Activated CD8-positive, alpha-beta T cell treated with anti-CD3 and anti-CD28 coated beads, Interleukin-2, amount 10 ng/mL, durations not matched to agents 7 days and 5 days (primary cell): ENCODE measurements around the gene CLTA. TPM values are rescaled to one million over a fixed set of nuclear protein-coding genes. Genes with fewer than 3 reads are reported as not detected.
A peak's percentile ranks its signal among the peaks of the same experiment; 100 is the strongest.
"Not testable (repeated sequence)": the region's sequence is repeated elsewhere in the genome, so short reads cannot be mapped to it uniquely, and the experiment has no call there.

Source experiments
- ATAC-seq: fragments of 150-1000 bp; cut with Tn5 transposase; one replicate; pipeline ENCODE4 v1.10.0; 2021; ENCODE audit warnings: moderate library complexity
- CTCF ChIA-PET: fragments of 350-600 bp; sonication (Branson Sonifier 250); formaldehyde crosslinking; loops from one replicate; lab custom pipeline; 2021; ENCODE audit warnings: antibody characterized with exemption; lab: Charles Lee
- POLR2A ChIA-PET: fragments of 350-600 bp; sonication (Branson Sonifier 250); formaldehyde crosslinking; loops from one replicate; lab custom pipeline; 2021; ENCODE audit warnings: antibody characterized with exemption; lab: Charles Lee
- DNase-seq: peaks from one replicate; pipeline ENCODE4 v3.0.0-alpha.2; 2020
- H3K27ac Mint-ChIP-seq: one replicate; pipeline ENCODE4 v1.8.0; 2021; ENCODE audit warnings: mild to moderate bottlenecking, mixed read lengths
- H3K27me3 Mint-ChIP-seq: one replicate; pipeline ENCODE4 v1.8.0; 2021; ENCODE audit warnings: low read depth, mixed read lengths
- H3K36me3 Mint-ChIP-seq: one replicate; pipeline ENCODE4 v1.8.0; 2021; ENCODE audit warnings: low read depth, mixed read lengths
- H3K4me1 Mint-ChIP-seq: one replicate; pipeline ENCODE4 v1.8.0; 2021; ENCODE audit warnings: low read depth, mixed read lengths
- H3K4me3 Mint-ChIP-seq: one replicate; pipeline ENCODE4 v1.8.0; 2021; ENCODE audit warnings: mild to moderate bottlenecking, mixed read lengths
- H3K9me3 Mint-ChIP-seq: one replicate; pipeline ENCODE4 v1.8.0; 2022; ENCODE audit warnings: mixed read lengths; ENCODE audit not compliant: insufficient read depth
- total RNA-seq, 2 experiments: library from RNA; stranded (reverse); gene quantifications; one replicate each; pipeline ENCODE4 v1.2.3, GENCODE V29; 2021

Gene CLTA
- total RNA-seq, 2 experiments from 2014 or later: 167 to 170 TPM

- Mint-ChIP-seq H3K4me1 (peaks cover 14% of the 10 kb centered on the region), H3K36me3 (peaks cover 61% of the 10 kb centered on the region)
- POLR2A ChIA-PET: interaction anchor here (0.9 to 1.1 kb wide), 2 partner anchors 20 to 23 kb away, joined by 3 read pairs; partner anchors contain the start of gene GLIPR2
- not testable (repeated sequence) for H3K27me3 Mint-ChIP-seq, DNase-seq, H3K4me3 Mint-ChIP-seq, H3K9me3 Mint-ChIP-seq, ATAC-seq, H3K27ac Mint-ChIP-seq
- CTCF ChIA-PET: interaction anchor here (0.8 to 2.2 kb wide), 3 partner anchors 8 to 57 kb away, joined by 4 to 11 read pairs (median 6); no protein-coding TSS in a partner anchor
Measured at GRCh38 chr9:36159509-36159908, 31.2 kb upstream of the CLTA start.

GRCh38 chr9:36160126-36160525 lies 30.6 kb upstream of the CLTA start:
- DNase-seq, H3K9me3 Mint-ChIP-seq, ATAC-seq, POLR2A ChIA-PET, H3K27ac Mint-ChIP-seq, H3K27me3 Mint-ChIP-seq, H3K4me3 Mint-ChIP-seq: not testable (repeated sequence)
- peaks cover 56% of the 10 kb centered on the region for H3K36me3 Mint-ChIP-seq
- H3K4me1 Mint-ChIP-seq: peaks cover 16% of the 10 kb centered on the region
- CTCF ChIA-PET: interaction anchor here (1.4 to 2.2 kb wide), 2 partner anchors 7 to 57 kb away, joined by 3 to 6 read pairs; no protein-coding TSS in a partner anchor

- Mint-ChIP-seq H3K27me3 (no peaks in the 10 kb centered on the region), H3K9me3 (no peaks in the 10 kb centered on the region), H3K4me3 (no peak overlapping the region), H3K27ac (peak overlapping the region; percentile 18), H3K4me1 (peaks cover 20% of the 10 kb centered on the region), H3K36me3 (peaks cover 49% of the 10 kb centered on the region)
- ATAC-seq (no peak), DNase-seq (no peak)
- ChIA-PET CTCF (interaction anchor here (1.4 to 9.5 kb wide), 2 partner anchors 58 to 59 kb away, joined by 3 to 304 read pairs; no protein-coding TSS in a partner anchor), POLR2A (no interaction called here)
Measured at GRCh38 chr9:36161187-36161586, 29.5 kb upstream of the CLTA start.

GRCh38 chr9:36162211-36162738 lies 28.4 kb upstream of the CLTA start:
- ChIA-PET CTCF (interaction anchor here (9.5 kb wide), 1 partner anchor 60 kb away, joined by 304 read pairs; no protein-coding TSS in a partner anchor), POLR2A (no interaction called here)
- H3K9me3 Mint-ChIP-seq: no peaks in the 10 kb centered on the region
- H3K4me3 Mint-ChIP-seq: no peak overlapping the region
- H3K4me1 Mint-ChIP-seq: peaks cover 27% of the 10 kb centered on the region
- no peak overlapping the region for H3K27ac Mint-ChIP-seq
- DNase-seq (no peak), ATAC-seq (no peak)
- H3K36me3 Mint-ChIP-seq: peaks cover 43% of the 10 kb centered on the region
- H3K27me3 Mint-ChIP-seq: peaks cover 2% of the 10 kb centered on the region

- H3K27ac Mint-ChIP-seq: no peak overlapping the region
- peaks cover 27% of the 10 kb centered on the region for H3K4me1 Mint-ChIP-seq
- ChIA-PET POLR2A (interaction anchor here (0.9 to 2.0 kb wide), 3 partner anchors 11 to 95 kb away, joined by 4 to 7 read pairs (median 4); partner anchors contain the start of gene GNE), CTCF (interaction anchor here (0.7 to 9.5 kb wide), 7 partner anchors 11 to 108 kb away, joined by 3 to 304 read pairs (median 4); no protein-coding TSS in a partner anchor)
- ATAC-seq: no peak
- H3K4me3 Mint-ChIP-seq: no peak overlapping the region
- H3K9me3 Mint-ChIP-seq: no peaks in the 10 kb centered on the region
- DNase-seq: no peak
- H3K36me3 Mint-ChIP-seq: peaks cover 35% of the 10 kb centered on the region
- H3K27me3 Mint-ChIP-seq: peaks cover 6% of the 10 kb centered on the region
Measured at GRCh38 chr9:36163049-36163785, 27.5 kb upstream of the CLTA start.

- ChIA-PET CTCF (interaction anchor here (0.7 to 9.5 kb wide), 12 partner anchors 11 to 140 kb away, joined by 3 to 304 read pairs (median 5); partner anchors contain the start of gene GLIPR2), POLR2A (interaction anchor here (0.9 to 2.0 kb wide), 3 partner anchors 12 to 95 kb away, joined by 4 to 7 read pairs (median 4); partner anchors contain the start of gene GNE)
- DNase-seq: no peak
- Mint-ChIP-seq H3K4me1 (peaks cover 24% of the 10 kb centered on the region), H3K9me3 (no peaks in the 10 kb centered on the region), H3K27me3 (peaks cover 9% of the 10 kb centered on the region), H3K27ac (no peak overlapping the region), H3K36me3 (peaks cover 29% of the 10 kb centered on the region), H3K4me3 (no peak overlapping the region)
- no peak for ATAC-seq
Measured at GRCh38 chr9:36163786-36164170, 26.9 kb upstream of the CLTA start.

GRCh38 chr9:36164372-36164771 lies 26.3 kb upstream of the CLTA start:
- H3K4me1 Mint-ChIP-seq: peaks cover 23% of the 10 kb centered on the region
- no peaks in the 10 kb centered on the region for H3K9me3 Mint-ChIP-seq
- peaks cover 14% of the 10 kb centered on the region for H3K27me3 Mint-ChIP-seq
- ChIA-PET POLR2A (interaction anchor here (1.0 to 2.0 kb wide), 4 partner anchors 12 to 62 kb away, joined by 3 to 7 read pairs (median 4); partner anchors contain the start of gene CLTA), CTCF (interaction anchor here (0.8 to 9.5 kb wide), 14 partner anchors 12 to 156 kb away, joined by 3 to 304 read pairs (median 6); partner anchors contain the start of genes CLTA and GLIPR2)
- H3K4me3 Mint-ChIP-seq: no peak overlapping the region
- H3K27ac Mint-ChIP-seq: no peak overlapping the region
- ATAC-seq (no peak), DNase-seq (no peak)
- H3K36me3 Mint-ChIP-seq: peaks cover 23% of the 10 kb centered on the region

GRCh38 chr9:36164989-36165388 lies 25.7 kb upstream of the CLTA start:
- peaks cover 22% of the 10 kb centered on the region for H3K4me1 Mint-ChIP-seq
- H3K9me3 Mint-ChIP-seq: no peaks in the 10 kb centered on the region
- no peak overlapping the region for H3K4me3 Mint-ChIP-seq
- H3K36me3 Mint-ChIP-seq: peaks cover 20% of the 10 kb centered on the region
- DNase-seq (no peak), ATAC-seq (no peak)
- H3K27me3 Mint-ChIP-seq: peaks cover 14% of the 10 kb centered on the region
- no peak overlapping the region for H3K27ac Mint-ChIP-seq
- ChIA-PET POLR2A (interaction anchor here (1.0 to 2.0 kb wide), 4 partner anchors 13 to 62 kb away, joined by 3 to 7 read pairs (median 4); partner anchors contain the start of gene CLTA), CTCF (interaction anchor here (0.9 to 9.5 kb wide), 11 partner anchors 15 to 157 kb away, joined by 3 to 304 read pairs (median 8); partner anchors contain the start of genes CLTA and GLIPR2)

- DNase-seq (no peak), ATAC-seq (no peak)
- ChIA-PET CTCF (interaction anchor here (0.6 to 9.5 kb wide), 21 partner anchors 15 to 176 kb away, joined by 3 to 304 read pairs (median 8); partner anchors contain the start of genes CLTA and GLIPR2), POLR2A (interaction anchor here (1.4 kb wide), 1 partner anchor 29 kb away, joined by 6 read pairs; the partner anchor contains the start of gene GLIPR2)
- H3K27ac Mint-ChIP-seq: no peak overlapping the region
- H3K4me1 Mint-ChIP-seq: peaks cover 19% of the 10 kb centered on the region
- no peaks in the 10 kb centered on the region for H3K9me3 Mint-ChIP-seq
- peaks cover 14% of the 10 kb centered on the region for H3K36me3 Mint-ChIP-seq
- peak overlapping the region; percentile 72 for H3K4me3 Mint-ChIP-seq
- H3K27me3 Mint-ChIP-seq: peaks cover 14% of the 10 kb centered on the region
Measured at GRCh38 chr9:36165826-36166167, 24.9 kb upstream of the CLTA start.

GRCh38 chr9:36166168-36166927 lies 24.4 kb upstream of the CLTA start:
- Mint-ChIP-seq H3K27me3 (peaks cover 14% of the 10 kb centered on the region), H3K9me3 (no peaks in the 10 kb centered on the region), H3K4me3 (peak overlapping the region; percentile 72), H3K27ac (peak overlapping the region; percentile 69), H3K36me3 (peaks cover 10% of the 10 kb centered on the region), H3K4me1 (peaks cover 19% of the 10 kb centered on the region)
- ATAC-seq (peak; percentile 98), DNase-seq (peak; percentile 88)
- ChIA-PET CTCF (interaction anchor here (0.6 to 9.5 kb wide), 35 partner anchors 7 to 271 kb away, joined by 3 to 304 read pairs (median 5); partner anchors contain the start of genes CLTA, GLIPR2 and OR2S2), POLR2A (interaction anchor here (1.0 to 1.4 kb wide), 2 partner anchors 17 to 30 kb away, joined by 3 to 6 read pairs; partner anchors contain the start of gene GLIPR2)
